K562 (cell line): ENCODE results near the gene CEP126. TPM values are rescaled to one million over a fixed set of nuclear protein-coding genes. Genes with fewer than 3 reads are reported as not detected.

Source experiments
- ATAC-seq: fragments of 200-7000 bp; cut with Tn5 transposase; 3 replicates; pipeline ENCODE4 v1.9.1; 2020; ENCODE audit warnings: moderate library complexity
- BruUV-seq: library from RNA; stranded (reverse); fragments of 400-500 nt; replicated peaks from 2 replicates; lab custom pipeline; 2021; lab: Mats Ljungman, UMichigan
- CTCF ChIA-PET: fragments of 300-600 bp; formaldehyde crosslinking; extraction: SDS; loops from one replicate; lab custom pipeline; 2021; ENCODE audit warnings: low intra/inter-chr PET ratio; lab: Yijun Ruan, JAX
- POLR2A ChIA-PET: fragments of 300-600, 350-650 bp; sonication (Branson Sonifier 250); formaldehyde crosslinking; extraction: SDS; loops from one replicate; lab custom pipeline; 2021; ENCODE audit warnings: antibody characterized with exemption, inconsistent platforms; lab: Yijun Ruan, JAX
- DNase-seq, 4 experiments: peaks; one replicate each; pipeline versions ENCODE4 v3.0.0 to v3.0.0-alpha.2; 2011 to 2018; ENCODE audit warnings: low spot score in 3 of 4, mixed read lengths in 3 of 4; ENCODE audit errors: extremely low read depth in 1 of 4
- FAIRE-seq: peaks from 2 replicates; lab custom pipeline; 2011; peaks lifted over from hg19 to GRCh38; lab: Jason Lieb, UNC
- H2AFZ ChIP-seq: 2 replicates; pipeline ENCODE4 v1.6.0; 2011; ENCODE audit warnings: low read depth, low read length, control low read depth, inconsistent platforms
- H3K27ac ChIP-seq: fragments of 200-600 bp; 3 replicates; pipeline ENCODE4 v1.8.0; 2011; ENCODE audit warnings: low read depth, mild to moderate bottlenecking, control low read depth, inconsistent platforms, low read length, moderate library complexity, mixed read lengths; ENCODE audit errors: extremely low read depth
- H3K27me3 ChIP-seq, 2 experiments: fragments of 300-600 bp in 1 of 2; 2 replicates in 1 of 2; 3 replicates in 1 of 2; pipeline versions ENCODE4 v1.6.0 to v1.8.0; 2011; ENCODE audit warnings: inconsistent platforms in 2 of 2, low read length in 2 of 2, mild to moderate bottlenecking in 1 of 2, mixed read lengths in 1 of 2, moderate library complexity in 1 of 2; ENCODE audit not compliant: control insufficient read depth in 2 of 2, insufficient read depth in 2 of 2
- H3K36me3 ChIP-seq: fragments of 300-600 bp; 3 replicates; pipeline ENCODE4 v1.8.0; 2011; ENCODE audit warnings: mild to moderate bottlenecking, low read length, inconsistent platforms; ENCODE audit not compliant: control insufficient read depth, insufficient read depth
- H3K4me1 ChIP-seq, 2 experiments: fragments of 200-600 bp in 1 of 2; replicated peaks in 1 of 2; 2 replicates in 1 of 2; 3 replicates in 1 of 2; pipeline versions ENCODE4 v1.5.1 to v1.8.0; 2011; ENCODE audit warnings: inconsistent platforms in 2 of 2, low read length in 2 of 2, mild to moderate bottlenecking in 1 of 2, mixed read lengths in 1 of 2, moderate library complexity in 1 of 2; ENCODE audit not compliant: control insufficient read depth in 2 of 2, insufficient read depth in 2 of 2
- H3K4me2 ChIP-seq: 2 replicates; pipeline ENCODE4 v1.6.1; 2011; ENCODE audit warnings: low read length, control low read depth, inconsistent platforms, mixed read lengths; ENCODE audit not compliant: insufficient read depth
- H3K4me3 ChIP-seq: fragments of 200-600 bp; sonication (generic), shearing (Covaris generic); 2 replicates; pipeline ENCODE4 v1.5.1; 2016; ENCODE audit warnings: control low read depth, inconsistent platforms
- H3K79me2 ChIP-seq: fragments of 200-600 bp; 3 replicates; pipeline ENCODE4 v1.8.0; 2011; ENCODE audit warnings: low read length, inconsistent platforms; ENCODE audit not compliant: control insufficient read depth, insufficient read depth
- H3K9ac ChIP-seq, 2 experiments: 2 replicates each; pipeline versions ENCODE4 v1.6.0 to v1.6.1; 2011; ENCODE audit warnings: low read depth in 2 of 2, low read length in 2 of 2, control low read depth in 1 of 2, inconsistent platforms in 1 of 2, mild to moderate bottlenecking in 1 of 2, mixed read lengths in 1 of 2; ENCODE audit not compliant: insufficient read depth in 1 of 2
- H3K9me1 ChIP-seq: one replicate; pipeline ENCODE4 v1.6.0; 2011; ENCODE audit warnings: inconsistent platforms, mild to moderate bottlenecking, low read length, moderate library complexity; ENCODE audit not compliant: control insufficient read depth, insufficient read depth
- H3K9me3 ChIP-seq: replicated peaks from 2 replicates; pipeline ENCODE4 v1.5.1; 2011; ENCODE audit warnings: low read depth, low read length, inconsistent platforms; ENCODE audit not compliant: control insufficient read depth, insufficient read depth
- H4K20me1 ChIP-seq: replicated peaks from 2 replicates; pipeline ENCODE4 v1.6.1; 2011; ENCODE audit warnings: low read length, inconsistent platforms, mixed read lengths; ENCODE audit not compliant: control insufficient read depth, insufficient read depth
- BCL6 ChIP-seq: fragments of 250-450 bp; sonication (Bioruptor Pico); IDR thresholded peaks from 2 replicates; pipeline ENCODE4 v1.4.0; 2020
- KDM1A ChIP-seq, 2 experiments: fragments of 450-650 bp; IDR thresholded peaks; 2 replicates each; pipeline ENCODE4 v1.6.1; 2016; ENCODE audit warnings: mild to moderate bottlenecking in 2 of 2
- LEF1 ChIP-seq: fragments of 450-650 bp; IDR thresholded peaks from 2 replicates; pipeline ENCODE4 v1.6.1; 2016; ENCODE audit warnings: mild to moderate bottlenecking
- MTF1 ChIP-seq: fragments of 250-450 bp; sonication (Bioruptor Pico); IDR thresholded peaks from 2 replicates; pipeline ENCODE4 v1.9.0; 2021; ENCODE audit warnings: moderate library complexity, mild to moderate bottlenecking, inconsistent platforms, borderline replicate concordance
- MXI1 ChIP-seq: IDR thresholded peaks from 2 replicates; pipeline ENCODE4 v1.6.1; 2011; ENCODE audit warnings: low read depth, mild to moderate bottlenecking, improper control_type of control experiment, low read length
- NR3C1 ChIP-seq: sonication (generic); formaldehyde crosslinking; IDR thresholded peaks from 2 replicates; pipeline ENCODE4 v1.8.1; 2022; ENCODE audit warnings: missing genetic modification reagents
- PKNOX1 ChIP-seq: fragments of 450-650 bp; IDR thresholded peaks from 2 replicates; pipeline ENCODE4 v1.6.1; 2016
- PTRF ChIP-seq: fragments of 450-650 bp; IDR thresholded peaks from 2 replicates; pipeline ENCODE4 v1.6.1; 2016; ENCODE audit warnings: mild to moderate bottlenecking, missing genetic modification characterization, missing compliant biosample characterization
- TAF1 ChIP-seq: IDR thresholded peaks from 2 replicates; pipeline ENCODE4 v1.6.1; 2011; ENCODE audit warnings: mild to moderate bottlenecking, low read length, moderate library complexity; ENCODE audit not compliant: insufficient read depth, control insufficient read depth, severe bottlenecking; ENCODE audit errors: extremely low read depth
- TCF15 ChIP-seq: fragments of 250-450 bp; sonication (Bioruptor Pico); IDR thresholded peaks from 2 replicates; pipeline ENCODE4 v1.8.0; 2022; ENCODE audit warnings: moderate library complexity, mild to moderate bottlenecking, inconsistent platforms
- YY1 ChIP-seq, 3 experiments: IDR thresholded peaks; 2 replicates each; pipeline ENCODE4 v1.6.1; 2011; ENCODE audit warnings: low read length in 2 of 3, mild to moderate bottlenecking in 2 of 3, moderate library complexity in 2 of 3, borderline replicate concordance in 1 of 3, control low read depth in 1 of 3, low read depth in 1 of 3; ENCODE audit not compliant: insufficient read depth in 3 of 3, insufficient replicate concordance in 2 of 3, control insufficient read depth in 1 of 3, insufficient read length in 1 of 3; ENCODE audit errors: extremely low read depth in 1 of 3
- ZMIZ1 ChIP-seq, 2 experiments: fragments of 150-350 bp in 1 of 2; IDR thresholded peaks; 2 replicates each; pipeline ENCODE4 v1.6.1; 2012 to 2016; ENCODE audit warnings: low read depth in 2 of 2, low read length in 2 of 2, mild to moderate bottlenecking in 1 of 2, moderate library complexity in 1 of 2
- ZNF143 ChIP-seq: sonication (generic); formaldehyde crosslinking; IDR thresholded peaks from 2 replicates; pipeline ENCODE4 v1.9.0; 2022; ENCODE audit warnings: mild to moderate bottlenecking, missing genetic modification reagents
- ZNF589 ChIP-seq: fragments of 200-800 bp; sonication (Bioruptor generic); IDR thresholded peaks from 2 replicates; pipeline ENCODE4 v1.6.1; 2016; ENCODE audit warnings: low read depth, missing genetic modification characterization, missing compliant biosample characterization
- WGBS: fragments of 100-300 bp; shearing (Covaris generic); methylation state at CpG from one replicate; pipeline ENCODE4 v1.1.6; 2016; ENCODE audit warnings: low coverage, mixed read lengths; ENCODE audit not compliant: insufficient coverage; ENCODE audit errors: missing lambda C conversion rate; 5-methylcytosine and 5-hydroxymethylcytosine counted together
- in situ Hi-C: fragments of 300-500 bp; cut with MboI; formaldehyde crosslinking; loops from 4 replicates; pipeline ENCODE4 v1.15.0; 2018; ENCODE audit warnings: inconsistent platforms, mixed read lengths
- intact Hi-C: fragments of 100-400 bp; cut with micrococcal nuclease; formaldehyde crosslinking; loops from 2 replicates; pipeline ENCODE4 v1.14.2; 2022
- polyA plus RNA-seq, 8 experiments: library from polyadenylated mRNA; depleted of rRNA in 4 of 8; stranded (reverse) in 5 of 8; unstranded in 3 of 8; fragments of >200 nt; fragmentation: Nextera tagmentation in 2 of 8; fragmentation: Illumina TruSeq in 1 of 8; extraction: Ambion mirVana in 2 of 8; extraction: Trizol in 1 of 8; gene quantifications; 2 replicates each; pipeline versions ENCODE4 v1.2.1 to v1.2.3, GENCODE V29; 2011 to 2014; ENCODE audit warnings: inconsistent platforms in 1 of 8, missing spikeins in 1 of 8
- total RNA-seq, 7 experiments: library from RNA; depleted of rRNA in 6 of 7; stranded (reverse); fragments of >200 nt in 6 of 7; fragmentation: Illumina TruSeq in 2 of 7; extraction: Trizol in 2 of 7; gene quantifications; 2 replicates each; pipeline versions ENCODE4 v1.2.1 to v1.2.3, GENCODE V29; 2011 to 2021; ENCODE audit warnings: low replicate concordance in 1 of 7

The CEP126 gene
- total and polyA plus RNA-seq, 9 of the 15 experiments (the other 6 are each of a cell fraction or from before 2014, with no cell fraction given): 0.01 to 0.11 (median 0.07) TPM; not detected in 3

- in situ Hi-C loops (no loop called here), intact Hi-C loops (no loop called here)
- FAIRE-seq (no peak), ATAC-seq (no peak), DNase-seq (no peak)
- Histone ChIP-seq H3K79me2 (no peaks in the 10 kb centered on the region), H3K27me3 (no peaks in the 10 kb centered on the region), H2AFZ (no peak overlapping the region), H3K4me2 (no peak overlapping the region), H3K27ac (no peak overlapping the region), H3K36me3 (no peaks in the 10 kb centered on the region), H4K20me1 (no peaks in the 10 kb centered on the region), H3K9ac (no peak overlapping the region), H3K4me3 (no peak overlapping the region), H3K9me1 (no peaks in the 10 kb centered on the region), H3K4me1 (no peaks in the 10 kb centered on the region), H3K9me3 (no peaks in the 10 kb centered on the region)
- ChIA-PET CTCF (no interaction called here), POLR2A (interaction anchor here (0.6 to 0.7 kb wide), 2 partner anchors 103 to 106 kb away, joined by 4 read pairs; no protein-coding TSS in a partner anchor)
- no peak for TF ChIP-seq ZMIZ1 (IDR thresholded peaks at IDR 0.05; ENCODE audit: low read depth in 2 of 2, low read length in 2 of 2)
- TF ChIP-seq MXI1: no peak
- no peak for TF ChIP-seq YY1 (IDR thresholded peaks at IDR 0.05; ENCODE audit: borderline replicate concordance in 1 of 3, control insufficient read depth in 1 of 3, extremely low read depth in 1 of 3, insufficient read depth in 3 of 3, insufficient read length in 1 of 3, insufficient replicate concordance in 2 of 3, low read depth in 1 of 3, low read length in 2 of 3)
- no peak for TF ChIP-seq ZNF143 (CRISPR knock-in tag)
- no peak for TF ChIP-seq PTRF (tag)
- TF ChIP-seq TCF15 (CRISPR knock-in tag): no peak
- no peak for TF ChIP-seq LEF1
- no peak for TF ChIP-seq NR3C1 (CRISPR knock-in tag)
- TF ChIP-seq PKNOX1: no peak
- TF ChIP-seq KDM1A (IDR thresholded peaks at IDR 0.05): no peak
- TF ChIP-seq ZNF589 (CRISPR knock-in tag): no peak
- no peak for TF ChIP-seq MTF1 (CRISPR knock-in tag)
- no peak for TF ChIP-seq TAF1
- no peak for TF ChIP-seq BCL6 (CRISPR knock-in tag)
- 0% methylated on average over 3 of the region's 3 CpGs for WGBS
- no TSS peak for BruUV-seq
These were observed 98.1 kb downstream of the CEP126 start for GRCh38 chr11:102012946-102013345.
